D721Med (cell line): ENCODE data around the gene HDAC11.

Source experiments
- DNase-seq: peaks from one replicate; pipeline ENCODE4 v3.0.0; 2011; ENCODE audit warnings: low spot score; ENCODE audit not compliant: insufficient read length
- FAIRE-seq: peaks from 2 replicates; lab custom pipeline; 2011; peaks lifted over from hg19 to GRCh38; lab: Jason Lieb, UNC
- TF ChIP-seq, protein P1 (sequence below): IDR thresholded peaks from 2 replicates; pipeline ENCODE4 v1.5.1; 2012; ENCODE audit warnings: mild to moderate bottlenecking, control low read depth; ENCODE audit not compliant: insufficient read depth; ENCODE audit errors: missing control alignments

HDAC11 gene

DNA sequence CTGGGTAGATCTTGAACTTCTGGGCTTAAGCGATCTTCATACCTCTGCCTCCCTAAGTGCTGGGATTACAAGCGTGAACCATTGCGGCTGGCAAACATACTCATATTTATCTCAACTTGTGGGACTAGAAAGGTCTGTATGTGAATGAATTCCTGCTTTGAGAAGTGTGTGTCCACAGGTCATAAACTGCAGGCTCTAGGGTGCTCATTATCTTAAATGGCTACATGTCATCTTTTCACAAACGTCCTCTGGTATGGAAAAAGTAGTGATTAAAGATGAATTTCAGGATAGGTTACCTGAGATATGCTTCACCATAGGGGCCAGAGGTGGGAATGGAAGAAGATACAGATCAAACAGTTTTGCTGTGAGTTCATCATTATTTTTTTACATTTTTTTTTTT is 7.8 kb upstream of the HDAC11 start:
- FAIRE-seq = no peak
- TF ChIP-seq, protein P1, sequence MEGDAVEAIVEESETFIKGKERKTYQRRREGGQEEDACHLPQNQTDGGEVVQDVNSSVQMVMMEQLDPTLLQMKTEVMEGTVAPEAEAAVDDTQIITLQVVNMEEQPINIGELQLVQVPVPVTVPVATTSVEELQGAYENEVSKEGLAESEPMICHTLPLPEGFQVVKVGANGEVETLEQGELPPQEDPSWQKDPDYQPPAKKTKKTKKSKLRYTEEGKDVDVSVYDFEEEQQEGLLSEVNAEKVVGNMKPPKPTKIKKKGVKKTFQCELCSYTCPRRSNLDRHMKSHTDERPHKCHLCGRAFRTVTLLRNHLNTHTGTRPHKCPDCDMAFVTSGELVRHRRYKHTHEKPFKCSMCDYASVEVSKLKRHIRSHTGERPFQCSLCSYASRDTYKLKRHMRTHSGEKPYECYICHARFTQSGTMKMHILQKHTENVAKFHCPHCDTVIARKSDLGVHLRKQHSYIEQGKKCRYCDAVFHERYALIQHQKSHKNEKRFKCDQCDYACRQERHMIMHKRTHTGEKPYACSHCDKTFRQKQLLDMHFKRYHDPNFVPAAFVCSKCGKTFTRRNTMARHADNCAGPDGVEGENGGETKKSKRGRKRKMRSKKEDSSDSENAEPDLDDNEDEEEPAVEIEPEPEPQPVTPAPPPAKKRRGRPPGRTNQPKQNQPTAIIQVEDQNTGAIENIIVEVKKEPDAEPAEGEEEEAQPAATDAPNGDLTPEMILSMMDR = no peak
- no peak for DNase-seq

DNA sequence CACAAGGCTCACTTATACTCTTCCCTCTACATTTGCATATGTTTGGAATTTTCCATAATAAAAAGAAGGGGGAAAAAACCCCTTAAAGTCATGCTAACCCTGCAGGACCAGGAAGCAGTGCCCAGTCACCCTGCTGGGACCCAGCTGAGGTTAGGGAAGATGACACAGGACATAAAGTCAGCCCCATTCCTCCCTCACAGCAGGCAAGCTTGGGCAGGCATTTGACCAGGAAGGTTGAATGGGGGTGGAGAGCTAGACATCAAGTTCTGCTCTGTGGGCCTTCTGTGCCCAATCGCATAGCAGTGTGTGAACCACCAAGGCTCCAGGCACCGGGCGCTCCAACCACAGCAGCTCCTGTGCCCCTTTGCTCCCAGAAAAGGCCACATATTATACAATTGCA is 7.1 kb upstream of the HDAC11 start:
- TF ChIP-seq, protein P1 = no peak
- FAIRE-seq (no peak), DNase-seq (no peak)

- FAIRE-seq = no peak
- no peak for DNase-seq
- TF ChIP-seq, protein P1 = no peak
Measured at GRCh38 chr3:13474021-13474420, 6.1 kb upstream of the HDAC11 start.

DNA sequence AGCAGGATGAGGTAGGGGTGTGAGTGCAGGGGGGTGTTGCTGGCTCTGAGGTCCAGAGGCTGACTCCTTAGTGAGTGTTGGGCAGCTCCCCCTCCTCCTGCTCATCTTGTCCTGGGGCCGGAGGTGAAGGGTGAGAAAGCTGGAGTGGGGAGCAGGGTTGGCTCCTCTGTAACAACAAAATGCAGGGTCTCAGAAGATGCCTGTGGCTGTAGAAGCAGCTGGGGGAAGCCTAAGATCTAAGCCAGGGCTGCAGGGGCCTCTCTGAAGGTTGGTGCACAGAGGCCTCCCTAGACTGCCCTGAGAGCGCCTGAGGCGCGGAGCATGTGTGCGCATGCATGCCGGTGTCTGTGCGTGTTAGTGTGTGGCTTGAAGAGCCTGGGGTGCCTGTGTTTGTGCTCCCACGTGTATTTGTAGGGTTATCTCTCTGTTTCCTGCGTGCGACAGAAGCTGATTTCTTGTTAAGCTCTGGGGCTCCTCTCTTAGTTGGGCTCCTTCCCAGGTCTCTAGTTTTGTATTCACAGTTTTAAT is 5.3 kb upstream of the HDAC11 start:
- TF ChIP-seq, protein P1 = no peak
- DNase-seq (no peak), FAIRE-seq (no peak)

DNA sequence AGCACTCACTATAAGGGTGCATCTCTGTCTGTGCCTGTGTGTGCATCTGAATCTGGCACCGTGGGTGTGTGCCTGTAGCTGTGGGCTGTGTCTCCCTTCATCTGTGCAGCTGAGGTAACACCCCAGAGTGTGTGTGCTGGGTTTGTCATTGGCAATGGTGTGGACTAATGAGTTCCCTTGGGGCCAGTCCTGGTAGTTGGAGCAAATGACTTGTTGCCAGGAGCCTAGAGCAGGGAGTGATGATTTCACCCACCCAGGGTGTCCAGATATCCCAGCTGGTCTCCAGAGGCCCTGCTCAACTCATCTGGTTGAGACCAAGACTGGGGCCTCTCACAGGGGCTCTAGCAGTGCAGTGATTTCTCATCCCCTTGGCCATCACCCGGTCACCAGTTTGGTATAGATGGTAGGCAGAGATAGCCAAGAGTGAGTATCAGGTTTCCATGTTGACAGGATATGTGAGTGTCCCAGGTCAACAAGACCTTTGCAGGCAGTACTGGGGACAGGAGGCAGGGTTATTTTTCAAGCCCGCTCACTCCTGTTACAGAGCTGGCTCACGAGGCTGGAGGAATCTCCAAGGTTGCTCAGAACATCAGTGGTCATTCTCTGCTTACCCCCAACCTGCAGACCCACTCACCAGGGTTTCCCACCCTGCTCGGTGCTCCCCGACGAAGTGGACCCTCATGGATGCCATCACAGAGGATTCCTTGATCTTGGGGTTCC is 4.1 kb upstream of the HDAC11 start:
- no peak for DNase-seq
- TF ChIP-seq, protein P1 = no peak
- FAIRE-seq = no peak

DNA sequence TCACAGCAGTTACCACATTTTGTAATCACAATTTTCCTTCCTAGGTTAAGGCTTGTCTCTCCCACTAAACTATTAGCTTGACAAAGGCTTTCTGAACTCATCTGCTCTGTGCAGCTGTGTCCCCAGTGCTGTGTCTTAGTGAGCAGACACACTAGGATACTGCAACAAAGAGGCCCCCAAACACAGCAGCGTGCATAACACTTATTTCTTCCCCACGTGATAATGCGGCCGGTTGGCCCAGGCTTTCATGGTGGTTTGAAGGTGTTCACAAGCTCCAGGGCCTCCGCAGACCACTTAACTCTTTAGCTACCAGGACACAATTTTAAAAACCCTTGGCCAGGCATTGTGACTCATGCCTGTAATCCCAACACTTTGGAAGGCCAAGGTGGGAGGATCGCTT is 2.2 kb upstream of the HDAC11 start:
- no peak for DNase-seq
- TF ChIP-seq, protein P1 = no peak
- FAIRE-seq = no peak

- FAIRE-seq = no peak
Measured at GRCh38 chr3:13479332-13479581, 849 bp upstream of the HDAC11 start.

More at GRCh38 chr3:13479332-13479581, 849 bp upstream of the HDAC11 start:
- TF ChIP-seq, protein P1 = no peak
- no peak for DNase-seq
